ENCODE results near the gene RABAC1. TPM values are rescaled to one million over a fixed set of nuclear protein-coding genes. Genes with fewer than 3 reads are reported as not detected.

The RABAC1 gene
- total RNA-seq (2014; rRNA removed; shearing (Covaris generic)): 113 and 151 TPM in 2 replicates
- 206 and 215 TPM in 2 replicates for polyA plus RNA-seq (2016; fragmentation: Nextera tagmentation; extraction: Ambion mirVana)
- long read RNA-seq, transcript RABAC1-201 (5 exons, 821 nt): major isoform, 114 of 133 reads
- long read RNA-seq, partial matches to known transcripts: 4 of 133 reads
- long read RNA-seq, other reads (novel, unspliced or antisense): 11 of 133 reads

GRCh38 chr19:41959056-41960053, at the start of gene RABAC1:
Gene RABAC1 (minus strand): TSS chr19:41959321. CDS start chr19:41959292, 29 bp downstream.
- Mint-ChIP-seq H3K36me3 (ENCODE audit: low read depth) (peaks cover 8% of the 10 kb centered on the region), H3K4me1 (peaks cover 16% of the 10 kb centered on the region), H3K4me3 (peak within 1 kb of the TSS; percentile 67), H3K27ac (peak within 1 kb of the TSS; percentile 81), H3K27me3 (ENCODE audit: insufficient read depth, low read depth, poor library complexity) (peaks cover 14% of the 10 kb centered on the region), H3K9me3 (no peaks in the 10 kb centered on the region)
- Histone ChIP-seq H2AFZ (peak within 1 kb of the TSS; percentile 94), H4K20me1 (replicated peaks; ENCODE audit: insufficient read depth) (peaks cover 5% of the 10 kb centered on the region; the same call in 1 of the 2 replicates), H3K9me2 (ENCODE audit: insufficient read depth) (no peaks in the 10 kb centered on the region), H3F3A (replicated peaks; ENCODE audit: low read depth) (peaks cover 4% of the 10 kb centered on the region; the same call in 1 of the 2 replicates), H3K4me2 (peak within 1 kb of the TSS; percentile 94), H3K27ac (ENCODE audit: low read depth) (peak within 1 kb of the TSS; percentile 83; the same call in 1 of the 2 replicates), H3K4me1 (ENCODE audit: insufficient read depth) (peaks cover 9% of the 10 kb centered on the region), H3K36me3 (ENCODE audit: insufficient read depth) (no peaks in the 10 kb centered on the region; the same call in 1 of the 2 replicates), H3K79me2 (replicated peaks; ENCODE audit: insufficient read depth) (no peaks in the 10 kb centered on the region), H3K27me3 (ENCODE audit: insufficient read depth) (no peaks in the 10 kb centered on the region), H3K4me3 (peak within 1 kb of the TSS; percentile 86)
- DNase-seq (ENCODE audit: low spot score) (peak; percentile 99), ATAC-seq (peak; percentile 85)
- TF ChIP-seq STAT1 (IDR thresholded peaks at IDR 0.05; ENCODE audit: unreplicated experiment): no peak
- no peak for TF ChIP-seq ZNF462 (CRISPR knock-in tag; IDR thresholded peaks at IDR 0.05)
- TF ChIP-seq REST (IDR thresholded peaks at IDR 0.05; ENCODE audit: unreplicated experiment): peak; percentile 21
- TF ChIP-seq NANOG (IDR thresholded peaks at IDR 0.05; ENCODE audit: borderline replicate concordance): no peak
- peak; percentile 17 to 34; a peak in 3 of 4 replicates for TF ChIP-seq CTCF (conservative IDR thresholded peaks at IDR 0.05; ENCODE audit: low read depth in 2 of 2)
- TF ChIP-seq POLR2AphosphoS5 (IDR thresholded peaks at IDR 0.05; ENCODE audit: low read depth): peak; percentile 70
- TF ChIP-seq JUNB (IDR thresholded peaks at IDR 0.05; ENCODE audit: unreplicated experiment): no peak
- no peak for TF ChIP-seq EZH2 (IDR thresholded peaks at IDR 0.05; ENCODE audit: low read depth, unreplicated experiment)
- peak; percentile 100 for TF ChIP-seq ETS1 (IDR thresholded peaks at IDR 0.05)
- TF ChIP-seq ZNF331 (CRISPR knock-in tag; IDR thresholded peaks at IDR 0.05; ENCODE audit: low read depth): no peak
- no peak for TF ChIP-seq EZH2phosphoT487 (IDR thresholded peaks at IDR 0.05; ENCODE audit: unreplicated experiment)
- no peak for TF ChIP-seq ZNF114 (CRISPR knock-in tag; IDR thresholded peaks at IDR 0.05)
